NT2/D1 (cell line): Measurements from ENCODE around the gene SPATA9.

Source experiments
- SUZ12 ChIP-seq: IDR thresholded peaks from 2 replicates; pipeline ENCODE4 v1.6.1; 2011; ENCODE audit not compliant: insufficient read length, insufficient read depth; ENCODE audit errors: extremely low read depth
- YY1 ChIP-seq: IDR thresholded peaks from 2 replicates; pipeline ENCODE4 v1.6.1; 2011; ENCODE audit not compliant: insufficient read length, insufficient read depth
- ZNF274 ChIP-seq: IDR thresholded peaks from 2 replicates; pipeline ENCODE4 v1.6.1; 2011; ENCODE audit warnings: mild to moderate bottlenecking, low read depth, low read length

DNA sequence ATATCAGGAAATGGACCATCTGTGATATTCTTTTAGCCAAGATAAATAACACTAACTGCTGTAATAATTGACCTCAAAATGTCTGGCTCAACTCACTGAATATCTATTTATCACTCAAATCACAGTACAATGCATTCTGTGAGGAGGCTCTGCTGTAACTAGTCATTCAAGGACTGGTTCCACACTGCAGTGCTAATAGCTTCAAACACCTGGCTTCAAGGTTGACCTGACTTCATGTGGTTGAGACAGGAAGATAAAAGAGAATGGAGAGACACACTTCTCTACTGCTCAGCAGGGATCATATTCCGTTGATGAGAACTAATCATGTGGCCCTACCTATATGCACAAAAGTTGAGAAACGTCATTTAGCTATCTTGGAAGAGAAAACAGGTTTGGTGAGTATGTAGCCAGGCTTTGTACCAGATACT lies 45.0 kb upstream of the SPATA9 start:
- TF ChIP-seq SUZ12 (no peak), YY1 (no peak), ZNF274 (no peak)
